Epidermal melanocyte (primary cell): ENCODE data around the gene MAML2.
A peak's percentile ranks its signal among the peaks of the same experiment; 100 is the strongest.

Experiments
- DNase-seq: peaks from one replicate; pipeline ENCODE4 v3.0.0; 2011; ENCODE audit warnings: low spot score; ENCODE audit not compliant: insufficient read length

MAML2 gene

DNA sequence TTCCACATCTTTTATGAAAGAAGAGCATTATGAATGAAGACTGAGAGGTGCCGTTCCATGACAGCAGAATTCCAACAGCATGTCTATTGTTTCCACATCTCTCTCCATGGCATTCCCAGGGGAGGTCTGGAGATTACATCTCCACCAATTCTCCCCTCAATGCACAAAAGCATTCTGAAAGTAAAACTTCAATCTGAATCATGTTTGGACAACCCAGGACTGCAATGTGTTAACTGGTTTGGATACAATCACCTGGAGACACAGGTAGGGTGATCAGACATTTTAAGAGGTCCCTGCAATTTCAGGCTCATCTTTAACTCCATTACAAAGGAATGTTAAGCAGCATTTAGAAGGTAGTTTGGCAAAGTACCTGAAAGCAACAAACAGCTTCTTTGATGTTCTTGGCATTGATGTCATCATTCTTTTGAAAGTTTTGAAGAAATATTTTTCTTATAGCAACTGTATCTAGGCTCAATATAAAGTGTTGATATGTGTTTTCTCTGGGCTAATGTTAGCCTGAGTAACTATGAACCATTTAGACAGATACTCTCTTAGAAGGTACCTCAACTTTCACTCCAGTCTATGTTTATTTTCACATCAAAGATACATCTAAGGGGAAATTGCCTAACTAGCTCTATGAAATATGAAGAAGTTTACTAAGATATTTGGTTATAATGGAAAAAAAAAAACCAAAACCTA, 237.6 kb downstream of the MAML2 start:
- DNase-seq: no peak

DNA sequence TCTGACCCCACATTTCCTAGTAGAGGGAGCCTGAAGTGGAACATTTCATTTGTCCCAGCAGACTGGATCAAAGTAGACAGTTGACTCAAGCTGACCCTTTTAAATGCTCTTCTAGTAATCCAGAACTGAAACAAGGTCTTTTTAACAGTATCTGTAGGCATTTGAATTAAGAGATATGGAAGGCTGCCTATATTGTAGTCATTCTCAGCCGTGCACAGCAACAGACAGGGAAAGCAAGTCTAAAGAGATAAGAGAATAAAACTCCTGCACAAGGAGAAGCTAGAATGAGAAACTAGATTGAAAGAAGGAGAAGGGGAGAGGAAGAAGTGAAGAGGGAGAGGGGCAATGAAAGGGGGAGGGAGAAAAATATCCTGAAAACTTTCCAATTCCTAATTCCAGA, 238.5 kb downstream of the MAML2 start:
- DNase-seq: no peak

DNA sequence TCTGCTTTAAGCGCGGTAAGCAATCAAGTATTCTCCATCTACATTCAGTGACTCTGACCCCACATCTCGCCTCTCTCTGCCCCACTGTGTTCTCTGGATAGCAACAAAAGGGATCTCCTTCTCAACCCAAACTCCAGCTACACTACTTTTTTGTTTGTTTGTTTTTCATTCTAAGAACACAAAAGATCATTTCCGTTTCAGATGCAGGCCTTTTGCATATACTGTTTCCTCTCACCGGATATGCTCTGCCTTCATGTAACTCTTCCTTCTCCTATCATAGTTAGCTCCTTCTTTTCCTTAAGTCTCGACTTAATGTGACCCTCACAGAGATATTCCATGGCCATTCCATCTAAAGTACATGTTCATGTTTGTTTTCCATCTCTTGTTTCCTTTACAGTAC, 239.3 kb downstream of the MAML2 start:
- no peak for DNase-seq

DNA sequence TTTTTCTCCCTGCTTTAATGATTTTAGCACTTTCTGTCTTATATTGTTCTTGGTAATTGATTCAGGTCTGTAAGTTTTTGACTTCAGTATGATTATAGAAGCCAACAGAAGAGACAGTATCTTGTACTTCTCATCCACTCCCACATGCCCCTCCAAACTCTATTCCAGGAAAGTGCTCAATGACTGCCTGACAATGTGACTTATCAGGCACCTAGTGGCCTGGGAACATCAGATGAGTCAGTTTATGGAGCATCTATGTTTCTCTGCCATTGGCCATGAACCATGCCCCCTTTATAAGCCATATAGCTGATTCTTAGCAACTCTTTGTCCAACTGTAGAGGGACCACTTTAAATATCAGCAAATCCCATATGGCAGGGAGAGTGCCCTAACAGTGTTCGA, 239.9 kb downstream of the MAML2 start:
- no peak for DNase-seq

DNA sequence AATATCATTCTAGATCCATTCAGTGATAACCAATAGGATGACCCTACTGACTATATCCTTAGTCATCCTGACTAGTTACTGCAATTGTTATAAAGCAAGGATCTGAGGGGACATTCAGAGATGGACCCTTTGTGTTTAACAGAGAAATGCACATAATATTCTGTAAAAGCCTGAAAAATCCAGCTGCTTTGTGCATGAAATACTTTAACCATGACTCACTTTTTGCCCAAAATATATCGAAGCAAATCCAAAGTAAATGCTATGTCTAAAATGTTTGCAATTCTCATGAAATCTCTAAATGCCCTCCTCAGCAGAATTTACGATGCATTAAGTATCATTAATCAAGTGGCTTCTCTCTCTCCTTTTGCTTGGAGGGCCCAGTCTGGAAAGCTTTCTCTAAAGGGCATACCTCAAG, 240.3 kb downstream of the MAML2 start:
- DNase-seq: no peak

DNA sequence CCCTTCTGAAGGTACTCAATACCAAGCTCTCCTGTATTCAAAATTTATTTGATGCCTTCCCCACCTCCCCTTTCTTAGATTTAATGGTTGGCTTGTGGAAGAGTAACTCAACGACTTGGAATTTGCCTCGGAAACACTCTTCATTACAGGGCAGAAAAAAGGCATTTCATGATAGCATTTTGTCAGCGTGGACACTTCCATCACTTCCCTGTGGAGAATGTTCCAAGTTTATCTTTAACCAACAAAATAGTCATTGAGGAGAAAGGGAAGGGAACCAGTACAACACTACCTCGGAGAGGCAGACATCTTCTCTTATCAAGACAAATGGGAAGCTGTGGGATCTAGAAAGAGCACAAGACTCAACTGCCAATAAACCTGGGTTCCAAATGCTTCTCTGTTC, 241.8 kb downstream of the MAML2 start:
- DNase-seq: no peak

DNA sequence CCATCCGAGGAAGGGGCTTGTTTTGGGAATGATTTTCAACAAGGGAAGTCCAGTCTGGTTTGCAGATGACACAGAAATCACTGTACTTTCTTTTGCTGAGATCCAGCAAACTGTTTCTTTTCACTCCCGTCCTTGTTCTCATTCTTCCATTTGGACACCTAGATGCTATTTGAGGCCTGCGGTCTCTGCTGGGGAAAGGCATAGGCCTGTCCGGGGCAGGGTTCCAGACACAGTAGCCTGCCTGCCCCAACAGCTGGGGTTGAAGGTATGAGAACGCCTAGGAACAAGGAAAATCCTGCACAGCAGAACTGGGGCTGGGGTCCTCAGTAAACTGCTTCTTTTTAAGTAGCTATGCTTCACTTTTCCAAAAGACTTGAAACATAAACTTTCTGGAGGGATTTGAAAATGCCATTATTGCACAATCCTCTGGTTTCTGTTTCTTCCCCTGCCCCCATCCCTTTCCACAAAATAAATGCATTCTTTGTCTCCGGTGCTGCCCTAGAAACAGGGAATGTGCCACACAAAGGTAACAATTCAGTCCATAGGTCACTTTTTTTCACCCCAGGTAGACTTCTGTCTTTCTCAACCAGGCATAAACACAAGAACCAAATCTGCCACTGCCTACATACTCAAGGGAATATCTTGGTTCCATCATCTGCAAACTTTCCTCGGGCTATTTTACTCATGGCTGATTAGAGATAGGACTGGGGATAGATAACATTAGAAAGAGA, 244.3 kb downstream of the MAML2 start:
- DNase-seq: peak; percentile 30

DNA sequence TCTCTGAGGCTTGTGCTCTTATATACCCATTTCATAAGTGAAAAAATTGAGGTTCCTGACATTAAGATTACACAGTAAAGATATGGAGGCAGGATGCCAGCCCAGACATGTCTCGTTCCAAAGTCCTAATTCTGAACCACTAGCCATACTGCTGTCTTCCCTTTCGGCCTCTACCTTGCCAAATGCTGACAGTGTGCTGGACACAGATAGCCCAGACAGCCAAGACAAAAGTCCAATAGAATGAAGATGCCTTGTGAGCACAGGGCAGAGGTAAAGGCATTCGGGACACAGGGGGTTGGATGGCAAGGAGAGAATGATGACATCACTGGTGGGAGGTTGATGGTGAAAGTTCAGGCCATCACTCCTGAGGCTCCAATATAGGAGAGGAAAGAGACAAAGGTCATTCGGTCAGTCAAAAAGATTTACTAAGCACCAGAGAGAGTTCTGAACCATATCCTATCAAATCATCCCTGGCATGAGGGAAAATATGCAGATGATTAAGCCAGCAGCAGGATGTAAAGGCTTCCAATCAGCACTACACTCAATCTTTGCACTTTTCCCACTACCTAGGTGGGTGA, 245.1 kb downstream of the MAML2 start:
- no peak for DNase-seq

DNA sequence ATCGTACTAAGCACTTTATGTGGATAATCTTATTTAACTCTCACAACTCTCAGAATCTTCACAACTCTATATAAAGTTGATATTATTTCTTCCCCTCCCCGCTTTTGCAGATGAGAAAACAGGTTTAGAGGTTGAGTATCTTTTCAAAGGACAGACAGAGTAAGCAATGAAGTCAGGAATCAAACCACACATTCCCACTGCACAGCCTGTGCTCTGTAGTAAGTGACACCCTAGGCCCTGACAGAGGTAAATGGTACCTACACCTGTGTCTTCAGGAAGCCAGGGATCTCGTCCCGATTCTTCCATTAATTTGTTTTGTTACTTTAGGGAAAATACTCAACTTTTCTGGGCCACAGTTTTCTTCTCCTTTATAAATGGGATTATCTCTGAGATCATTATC, 246.6 kb downstream of the MAML2 start:
- no peak for DNase-seq

DNA sequence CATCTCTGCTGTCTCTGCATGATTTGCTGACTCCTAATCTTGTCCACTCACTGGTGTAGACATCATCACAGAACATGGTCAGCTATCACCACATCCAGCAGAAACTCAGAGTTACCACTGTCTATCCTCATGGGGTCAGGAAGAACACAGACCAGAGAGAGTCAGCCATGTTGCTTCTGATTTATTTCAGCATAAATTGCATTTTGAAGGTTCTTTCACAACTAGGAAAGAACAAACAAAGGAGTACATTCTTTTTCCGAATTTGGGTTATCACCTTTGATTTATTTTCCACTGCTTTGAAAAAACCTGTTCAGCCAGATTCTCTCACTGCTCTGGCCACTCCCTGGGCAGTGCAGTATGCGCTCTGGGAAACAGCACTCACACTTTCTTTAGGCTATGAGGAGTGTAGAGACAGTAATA, 247.1 kb downstream of the MAML2 start:
- DNase-seq: no peak

DNA sequence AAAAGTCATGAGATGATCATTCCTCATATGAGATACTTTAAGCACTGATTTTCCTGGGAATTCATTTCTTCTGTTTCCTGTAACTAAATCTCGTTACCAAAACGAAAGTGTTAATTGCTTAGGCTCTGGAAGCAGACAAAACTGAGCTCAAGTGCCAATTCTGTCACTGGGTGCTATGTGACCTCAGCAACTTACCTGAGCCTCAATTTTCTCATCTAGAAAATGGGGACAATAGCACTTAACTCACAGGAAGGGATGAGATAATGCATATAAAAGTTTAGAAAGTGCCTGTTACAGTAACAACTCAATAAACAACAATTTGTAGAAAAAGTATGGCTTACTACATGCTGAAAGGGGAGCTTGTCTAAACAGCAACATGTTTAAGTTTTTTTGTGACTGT, 248.8 kb downstream of the MAML2 start:
- DNase-seq: no peak

DNA sequence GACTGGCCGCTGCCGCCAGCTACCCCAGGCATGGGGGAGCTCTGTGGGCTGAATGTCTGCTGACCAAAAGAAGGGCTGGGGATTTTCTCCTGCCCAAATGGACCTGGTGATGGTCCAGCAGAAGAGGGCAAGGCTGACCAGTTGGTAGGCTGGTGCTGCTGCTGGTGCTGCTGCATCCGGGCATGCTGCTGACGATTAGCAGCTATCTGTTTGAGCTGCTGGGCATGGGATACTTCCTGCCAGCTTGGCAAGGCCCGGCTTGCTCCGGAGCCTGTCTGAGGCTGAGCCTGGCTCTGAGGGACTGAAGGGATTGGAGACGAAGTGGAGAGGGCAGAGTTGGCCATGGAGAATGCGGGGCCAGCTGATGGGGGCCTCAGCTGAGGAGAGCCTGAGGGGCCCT, 250.5 kb downstream of the MAML2 start:
- DNase-seq: no peak

DNA sequence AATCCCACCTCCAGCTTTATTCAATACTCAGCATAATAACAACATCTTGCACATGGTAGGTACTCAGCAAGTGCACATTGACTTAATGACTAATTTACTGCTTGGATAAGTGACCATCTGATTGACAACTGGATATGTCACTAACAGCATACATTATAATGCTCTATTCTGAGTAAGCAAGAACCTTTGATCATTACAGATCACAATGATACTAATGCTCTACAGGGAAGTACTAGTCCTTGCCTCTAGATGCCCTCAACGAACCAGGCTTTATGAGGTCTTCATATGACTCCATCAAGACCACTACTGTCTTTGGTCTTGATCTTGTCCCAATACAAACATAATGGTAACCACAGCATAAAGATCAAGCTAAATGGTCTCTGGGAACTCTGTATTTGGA, 251.5 kb downstream of the MAML2 start:
- DNase-seq: no peak

DNA sequence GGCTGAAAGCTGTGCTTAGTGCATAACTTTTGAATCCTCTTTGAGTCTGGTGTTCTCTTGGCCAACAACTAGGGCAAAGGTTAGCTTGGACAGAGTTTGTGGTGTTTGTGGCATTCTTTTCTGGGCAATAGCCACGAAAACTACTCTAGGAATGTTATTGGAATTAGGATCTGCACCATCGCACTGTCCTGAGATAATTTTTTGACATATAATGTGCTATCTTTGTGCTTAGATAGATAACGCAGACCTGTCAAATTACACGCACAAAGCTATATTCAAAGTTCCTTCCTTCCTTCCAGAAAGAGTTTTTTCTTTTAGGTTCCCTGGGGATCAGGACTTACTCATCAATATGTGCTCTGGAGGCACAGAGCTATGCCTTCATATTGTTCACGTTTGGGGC, 252.3 kb downstream of the MAML2 start:
- DNase-seq: no peak

DNA sequence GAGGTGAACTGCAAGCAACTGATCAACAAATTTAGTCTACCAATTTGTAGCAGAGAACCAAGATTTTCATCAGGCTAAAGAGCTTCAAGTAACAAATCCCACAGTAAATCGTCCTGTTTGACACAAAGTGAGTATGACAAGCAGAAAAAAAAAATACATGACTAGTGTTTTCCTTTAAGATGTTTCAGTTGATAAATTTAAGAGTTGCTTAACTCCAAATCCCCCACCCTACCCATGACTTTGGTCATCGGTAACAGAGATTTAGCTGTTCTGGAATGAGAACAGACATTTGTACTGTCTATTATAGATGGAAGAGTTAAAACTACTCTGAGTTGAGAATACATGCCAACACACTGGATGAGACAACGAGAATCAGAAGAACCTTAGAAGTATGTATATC, 254.1 kb downstream of the MAML2 start:
- no peak for DNase-seq

DNA sequence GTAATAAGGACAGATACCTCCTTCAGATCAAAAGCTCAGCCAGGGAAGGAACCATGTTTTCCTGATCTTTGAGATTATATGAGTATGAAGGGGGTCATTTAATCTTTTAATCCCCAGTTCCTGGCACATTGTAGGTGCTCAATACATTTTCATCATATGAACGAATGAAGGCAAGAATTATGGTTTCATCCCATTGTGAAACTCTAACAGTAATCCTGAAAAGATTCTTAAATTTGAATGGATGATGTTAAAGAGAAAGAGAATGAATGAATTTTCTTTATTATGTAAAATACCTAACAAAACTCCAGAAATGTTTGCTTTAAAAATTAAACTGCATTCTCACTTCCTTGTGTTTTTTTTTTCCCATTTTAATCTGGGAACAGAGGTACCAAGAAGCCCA, 256.9 kb downstream of the MAML2 start:
- no peak for DNase-seq

DNA sequence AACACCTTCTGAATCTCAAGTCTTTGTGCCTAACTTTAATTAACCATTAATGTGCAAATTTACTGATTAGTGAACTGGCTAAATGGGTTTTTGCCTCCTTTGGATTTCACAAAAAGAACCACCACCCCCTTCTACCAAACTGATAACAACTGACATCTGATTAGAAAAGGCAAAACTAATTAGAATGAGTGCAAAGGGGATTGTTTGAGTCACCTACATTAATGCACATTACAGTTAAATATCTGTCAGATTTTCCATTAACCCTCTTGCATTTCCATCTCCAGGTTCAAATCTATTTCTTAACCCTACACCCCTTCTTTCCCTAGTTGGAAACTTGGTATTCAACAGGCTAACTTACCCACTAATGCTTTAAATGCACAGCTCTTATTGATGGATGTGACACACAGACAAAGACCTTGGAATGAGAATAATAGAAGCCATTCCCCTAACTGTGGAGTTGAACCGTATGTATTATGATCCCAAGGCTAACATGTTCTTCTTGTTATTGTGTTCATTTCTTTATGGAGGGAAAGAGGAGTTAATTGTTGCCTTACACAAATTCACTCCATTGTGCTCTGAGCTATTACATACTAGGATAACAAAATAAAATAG, 257.6 kb downstream of the MAML2 start:
- no peak for DNase-seq

DNA sequence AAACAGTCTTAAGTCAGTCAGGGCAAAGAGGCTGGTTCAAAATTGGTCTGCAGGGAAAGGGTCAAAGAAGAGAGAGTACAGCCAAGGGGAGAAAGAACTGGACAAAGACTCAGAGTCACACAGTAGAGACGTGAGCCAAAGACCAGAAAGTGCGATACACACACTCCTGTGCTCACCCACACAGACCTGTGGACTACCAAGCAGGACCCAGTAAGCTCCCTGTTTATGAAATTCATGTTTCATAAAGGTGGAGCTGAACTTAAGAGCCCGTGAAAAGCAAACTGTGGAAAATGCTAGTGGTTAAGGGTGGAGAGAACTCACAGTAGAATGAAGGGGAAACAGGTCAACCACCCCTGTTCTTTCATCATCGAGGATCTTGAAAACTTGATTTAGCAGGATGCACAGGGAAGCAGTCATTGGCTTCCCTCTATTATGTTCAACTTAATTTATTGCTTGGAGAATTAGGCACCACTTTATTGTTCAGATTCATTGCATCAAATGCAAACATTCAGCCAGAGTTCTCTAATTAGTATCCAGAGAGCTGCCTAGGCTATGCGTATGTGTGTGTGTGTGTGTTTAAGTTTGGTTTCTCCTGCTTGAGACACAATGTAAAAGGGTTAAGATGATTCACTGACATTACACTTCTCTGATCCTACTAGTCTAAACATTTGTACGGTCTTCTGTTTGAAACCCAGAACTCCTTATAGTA, 258.2 kb downstream of the MAML2 start:
- no peak for DNase-seq

DNA sequence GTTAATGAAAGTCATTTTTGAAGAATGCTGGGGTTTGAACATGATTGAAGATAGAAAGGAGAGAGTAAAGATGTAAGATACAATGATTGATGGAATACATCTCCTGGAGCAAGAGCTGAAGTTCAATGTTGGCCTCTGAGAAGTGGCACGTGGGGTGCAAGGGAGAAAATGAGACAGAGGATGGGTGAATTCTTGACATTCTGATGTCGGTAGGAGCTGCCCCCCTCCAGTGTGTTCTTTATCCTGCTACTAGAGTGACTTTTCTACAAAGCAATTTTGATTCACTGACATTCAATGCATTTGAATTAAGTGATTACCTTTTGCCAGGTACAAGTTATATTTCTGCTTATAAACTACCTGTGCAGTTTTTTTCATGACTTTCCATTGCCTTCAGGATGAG, 260.1 kb downstream of the MAML2 start:
- DNase-seq: no peak

DNA sequence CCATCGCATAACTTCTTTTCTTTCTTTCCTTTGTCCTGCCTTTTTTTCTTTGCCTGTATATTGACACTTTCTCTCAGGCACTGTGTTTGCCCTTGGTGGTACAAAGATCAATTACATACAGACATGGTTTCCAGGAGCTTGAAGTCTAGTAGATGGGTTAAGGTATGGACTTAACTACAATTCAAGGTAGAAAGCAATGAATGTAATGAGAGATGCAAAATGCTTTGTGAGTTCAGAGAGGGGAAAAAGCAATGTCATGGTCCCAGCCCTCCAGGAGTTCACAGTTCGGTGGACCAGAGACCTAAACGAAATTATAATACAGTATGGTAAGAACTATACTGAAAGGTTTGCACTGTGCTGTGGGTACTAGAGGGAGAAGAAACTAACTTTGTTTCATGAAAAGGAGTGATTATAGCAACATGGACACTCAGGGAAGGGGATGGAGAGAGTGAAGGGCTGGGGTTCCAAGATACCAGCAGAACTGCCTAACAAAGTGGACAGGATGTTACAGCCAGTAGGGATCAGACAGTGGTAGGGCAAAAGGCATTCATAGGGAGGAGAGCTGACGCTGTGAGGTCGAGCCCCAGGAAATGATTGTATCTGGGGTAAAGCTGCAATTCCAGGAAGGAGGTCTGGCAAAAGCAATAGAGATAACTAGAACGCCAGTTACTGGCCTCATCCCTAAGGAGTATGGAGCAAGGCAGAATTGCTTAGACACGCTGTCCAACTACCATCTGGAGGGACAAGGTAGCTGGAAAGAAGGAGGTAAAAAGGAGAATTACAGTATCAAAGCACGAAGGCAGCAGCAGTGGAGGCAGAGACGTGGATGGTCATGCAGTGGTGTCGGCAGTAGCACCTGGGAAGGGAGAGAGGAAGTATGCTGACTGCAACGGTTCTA, 260.7 kb downstream of the MAML2 start:
- DNase-seq: no peak

DNA sequence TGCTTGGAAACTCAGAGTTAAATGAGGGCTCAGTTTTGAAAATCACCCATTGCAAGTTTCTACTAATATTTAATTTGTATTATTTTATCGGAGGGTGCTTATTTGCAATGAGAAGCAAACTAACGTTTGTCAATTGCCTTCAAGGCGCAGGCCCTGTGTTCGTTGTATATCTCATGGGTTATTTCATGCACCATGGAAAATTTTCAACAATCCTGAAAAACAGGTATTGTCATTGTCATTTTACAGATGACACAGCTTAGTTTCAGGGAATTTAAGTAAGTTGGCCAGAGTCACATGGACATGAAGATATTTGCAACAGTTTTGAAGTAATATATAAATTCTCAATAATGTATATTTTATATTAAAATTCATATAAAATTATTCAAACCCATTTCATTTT, 261.4 kb downstream of the MAML2 start:
- no peak for DNase-seq
